ENCODE measurements around the gene NOX4.
"Not testable (repeated sequence)": the region's sequence is repeated elsewhere in the genome, so short reads cannot be mapped to it uniquely, and the experiment has no call there.

DNA sequence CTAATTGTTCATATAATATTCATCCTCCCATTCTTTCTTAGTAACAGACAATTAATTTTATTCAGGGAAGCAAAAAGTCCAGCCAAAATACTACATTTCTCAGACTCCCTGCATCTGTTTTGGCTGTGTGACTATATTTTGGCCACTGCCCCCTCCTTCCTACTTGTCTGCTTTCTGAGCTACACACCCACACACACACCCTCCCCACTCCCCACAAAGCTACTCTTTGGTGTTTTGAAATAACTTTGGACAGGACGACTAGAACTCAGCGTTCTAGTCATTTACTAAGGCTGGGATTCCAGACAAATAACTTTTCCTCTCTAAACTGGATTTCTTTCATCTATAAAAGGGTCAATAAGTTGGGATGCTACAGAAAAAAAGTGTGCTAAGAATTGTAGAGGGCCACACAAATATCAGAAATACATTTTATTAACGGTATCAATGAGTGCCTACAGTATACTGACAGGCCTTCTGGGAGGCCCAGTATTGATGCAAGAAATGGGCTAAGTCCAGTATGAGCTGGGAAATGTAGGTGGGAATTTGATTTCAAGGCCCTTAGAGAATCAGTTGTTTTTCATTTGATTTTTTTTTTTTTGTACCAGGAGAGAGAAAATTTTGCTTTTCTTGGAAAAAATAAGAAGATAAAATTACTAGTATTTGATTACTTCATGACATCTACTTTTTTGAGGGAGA is 148.1 kb downstream of the NOX4 start:
- TF ChIP-seq, protein P1, sequence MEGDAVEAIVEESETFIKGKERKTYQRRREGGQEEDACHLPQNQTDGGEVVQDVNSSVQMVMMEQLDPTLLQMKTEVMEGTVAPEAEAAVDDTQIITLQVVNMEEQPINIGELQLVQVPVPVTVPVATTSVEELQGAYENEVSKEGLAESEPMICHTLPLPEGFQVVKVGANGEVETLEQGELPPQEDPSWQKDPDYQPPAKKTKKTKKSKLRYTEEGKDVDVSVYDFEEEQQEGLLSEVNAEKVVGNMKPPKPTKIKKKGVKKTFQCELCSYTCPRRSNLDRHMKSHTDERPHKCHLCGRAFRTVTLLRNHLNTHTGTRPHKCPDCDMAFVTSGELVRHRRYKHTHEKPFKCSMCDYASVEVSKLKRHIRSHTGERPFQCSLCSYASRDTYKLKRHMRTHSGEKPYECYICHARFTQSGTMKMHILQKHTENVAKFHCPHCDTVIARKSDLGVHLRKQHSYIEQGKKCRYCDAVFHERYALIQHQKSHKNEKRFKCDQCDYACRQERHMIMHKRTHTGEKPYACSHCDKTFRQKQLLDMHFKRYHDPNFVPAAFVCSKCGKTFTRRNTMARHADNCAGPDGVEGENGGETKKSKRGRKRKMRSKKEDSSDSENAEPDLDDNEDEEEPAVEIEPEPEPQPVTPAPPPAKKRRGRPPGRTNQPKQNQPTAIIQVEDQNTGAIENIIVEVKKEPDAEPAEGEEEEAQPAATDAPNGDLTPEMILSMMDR (IDR thresholded peaks at IDR 0.05; ENCODE audit: insufficient read depth, low read length): not testable (repeated sequence)
- not testable (repeated sequence) for TF ChIP-seq POLR2AphosphoS5 (IDR thresholded peaks at IDR 0.05; ENCODE audit: low read depth)

Measured in HL-60 (cell line).